HL-60 (cell line): ENCODE measurements around the gene PIK3C2B.

Source experiments
- DNase-seq, 2 experiments: peaks; one replicate each; pipeline ENCODE4 v3.0.0-alpha.2; 2010 to 2020; ENCODE audit warnings: low read depth in 1 of 2, low spot score in 1 of 2
- H3K27ac ChIP-seq: fragments of 250-450 bp; sonication (Bioruptor Pico); replicated peaks from 2 replicates; pipeline ENCODE4 v1.5.1; 2020; ENCODE audit warnings: mild to moderate bottlenecking, moderate library complexity
- H3K27me3 ChIP-seq: fragments of 250-450 bp; sonication (Bioruptor Pico); 2 replicates; pipeline ENCODE4 v1.5.1; 2021; ENCODE audit warnings: mild to moderate bottlenecking, moderate library complexity; ENCODE audit not compliant: insufficient read depth, poor library complexity, severe bottlenecking
- H3K4me3 ChIP-seq: replicated peaks from 2 replicates; pipeline ENCODE4 v1.5.1; 2011; ENCODE audit warnings: mild to moderate bottlenecking, control low read depth, low read length; ENCODE audit not compliant: insufficient read depth
- GABPA ChIP-seq: IDR thresholded peaks from 2 replicates; pipeline ENCODE4 v1.6.1; 2012; ENCODE audit warnings: low read depth
- POLR2AphosphoS5 ChIP-seq: IDR thresholded peaks from 2 replicates; pipeline ENCODE4 v1.6.1; 2012; ENCODE audit warnings: low read depth
- REST ChIP-seq: IDR thresholded peaks from 2 replicates; pipeline ENCODE4 v1.6.1; 2012; ENCODE audit warnings: low read depth; ENCODE audit not compliant: insufficient replicate concordance
- SPI1 ChIP-seq: IDR thresholded peaks from 2 replicates; pipeline ENCODE4 v1.6.1; 2012; ENCODE audit warnings: low read depth, mild to moderate bottlenecking, borderline replicate concordance
- TF ChIP-seq, protein P1 (sequence below): IDR thresholded peaks from one replicate; pipeline ENCODE4 v1.5.1; 2011; ENCODE audit warnings: low read length, control low read depth, inconsistent platforms; ENCODE audit not compliant: insufficient read depth

The PIK3C2B gene

DNA sequence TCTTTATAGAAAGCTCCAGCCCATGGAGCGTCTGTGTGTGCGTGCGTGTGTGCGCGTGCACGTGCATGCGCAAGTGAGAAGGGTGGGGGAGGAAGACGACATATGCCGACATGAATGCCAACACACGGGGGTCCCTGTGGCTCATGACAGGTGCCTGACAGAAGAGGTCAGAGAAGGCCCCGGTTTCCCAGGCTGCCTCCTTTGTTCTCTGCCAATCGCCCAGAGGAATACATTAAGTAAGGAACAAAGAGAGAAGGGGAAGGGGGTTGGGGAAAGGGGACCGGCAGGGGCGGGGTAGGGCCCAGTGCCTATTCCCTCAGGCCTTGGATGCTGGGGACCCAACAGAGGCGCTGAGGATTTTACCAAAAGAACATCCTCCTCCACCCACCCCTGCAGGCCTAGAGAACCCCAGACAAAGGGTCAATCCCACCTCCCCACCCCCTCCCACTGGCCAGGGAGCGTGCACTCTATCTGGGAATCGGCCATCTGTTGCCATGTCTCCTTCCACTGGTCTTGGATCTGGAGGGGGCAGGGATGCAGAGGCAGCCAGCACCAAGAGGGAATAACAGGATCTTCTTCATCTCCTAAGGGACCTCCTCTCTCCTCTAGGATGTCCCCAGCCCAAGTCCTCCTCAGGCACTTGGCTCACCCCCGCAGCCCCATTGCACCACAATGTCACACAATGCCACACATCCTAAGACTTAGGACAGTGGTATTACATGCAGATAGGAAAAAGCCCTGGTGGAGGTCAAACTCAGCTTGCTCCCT, 39.4 kb downstream of the PIK3C2B start:
- Histone ChIP-seq H3K27ac (no peak overlapping the region), H3K27me3 (no peaks in the 10 kb centered on the region), H3K4me3 (no peak overlapping the region)
- no peak for DNase-seq
- TF ChIP-seq POLR2AphosphoS5 (no peak), SPI1 (no peak), GABPA (no peak), REST (no peak)

DNA sequence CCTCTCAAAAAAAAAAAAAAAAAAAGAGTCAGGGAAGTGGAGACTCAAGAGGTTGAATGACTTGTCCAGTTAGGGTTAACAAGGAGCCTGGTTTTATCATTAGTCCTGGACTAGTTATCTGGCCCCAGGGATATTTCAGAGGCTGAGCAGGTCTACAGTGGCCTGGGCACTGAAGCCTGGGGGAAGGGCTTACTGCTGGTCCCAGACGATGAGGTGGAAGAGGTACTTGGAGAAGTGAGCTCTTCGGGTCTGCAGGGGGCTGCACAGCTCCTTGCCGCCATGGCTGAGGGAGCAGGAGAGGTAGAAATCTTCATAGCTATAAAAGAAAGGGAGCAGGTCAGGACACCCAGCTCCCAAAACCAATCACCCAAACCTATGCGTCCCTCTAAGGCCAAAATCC, 40.1 kb downstream of the PIK3C2B start:
- TF ChIP-seq SPI1 (no peak), REST (no peak), POLR2AphosphoS5 (no peak), GABPA (no peak)
- TF ChIP-seq, protein P1, sequence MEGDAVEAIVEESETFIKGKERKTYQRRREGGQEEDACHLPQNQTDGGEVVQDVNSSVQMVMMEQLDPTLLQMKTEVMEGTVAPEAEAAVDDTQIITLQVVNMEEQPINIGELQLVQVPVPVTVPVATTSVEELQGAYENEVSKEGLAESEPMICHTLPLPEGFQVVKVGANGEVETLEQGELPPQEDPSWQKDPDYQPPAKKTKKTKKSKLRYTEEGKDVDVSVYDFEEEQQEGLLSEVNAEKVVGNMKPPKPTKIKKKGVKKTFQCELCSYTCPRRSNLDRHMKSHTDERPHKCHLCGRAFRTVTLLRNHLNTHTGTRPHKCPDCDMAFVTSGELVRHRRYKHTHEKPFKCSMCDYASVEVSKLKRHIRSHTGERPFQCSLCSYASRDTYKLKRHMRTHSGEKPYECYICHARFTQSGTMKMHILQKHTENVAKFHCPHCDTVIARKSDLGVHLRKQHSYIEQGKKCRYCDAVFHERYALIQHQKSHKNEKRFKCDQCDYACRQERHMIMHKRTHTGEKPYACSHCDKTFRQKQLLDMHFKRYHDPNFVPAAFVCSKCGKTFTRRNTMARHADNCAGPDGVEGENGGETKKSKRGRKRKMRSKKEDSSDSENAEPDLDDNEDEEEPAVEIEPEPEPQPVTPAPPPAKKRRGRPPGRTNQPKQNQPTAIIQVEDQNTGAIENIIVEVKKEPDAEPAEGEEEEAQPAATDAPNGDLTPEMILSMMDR, result no peak
- Histone ChIP-seq H3K4me3 (no peak overlapping the region), H3K27me3 (no peaks in the 10 kb centered on the region), H3K27ac (no peak overlapping the region)
- no peak for DNase-seq

DNA sequence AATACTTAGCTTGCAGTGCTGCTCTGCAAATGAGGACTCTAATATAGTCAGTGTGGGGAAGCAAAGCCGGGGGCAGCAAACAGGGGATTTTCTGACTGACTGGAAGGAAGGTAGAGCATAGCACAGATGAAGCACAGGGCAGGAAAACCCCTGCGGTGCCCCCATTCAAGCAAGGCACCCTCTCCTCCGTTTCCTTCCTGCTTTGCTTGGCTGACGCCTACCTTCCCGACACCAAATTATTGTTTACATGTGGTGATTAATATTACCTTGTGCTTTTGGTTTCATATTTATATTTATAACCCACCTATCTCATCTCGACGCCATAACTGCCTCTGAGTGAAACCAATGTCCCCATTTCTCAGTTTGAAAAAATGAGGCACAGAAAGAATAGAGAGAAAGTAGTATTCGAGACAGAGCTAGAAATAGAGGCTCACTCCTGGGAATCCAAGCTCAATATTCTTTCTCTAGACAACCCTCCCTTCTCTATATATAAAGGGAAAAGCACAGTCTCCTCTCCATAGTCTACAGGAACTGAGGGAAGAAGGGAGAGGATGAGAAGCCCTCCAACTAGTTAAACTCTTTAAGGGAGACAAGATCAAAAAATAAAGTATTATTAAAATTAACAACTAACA, 41.3 kb downstream of the PIK3C2B start:
- TF ChIP-seq POLR2AphosphoS5, result no peak
- TF ChIP-seq GABPA, result no peak
- no peak for TF ChIP-seq SPI1
- TF ChIP-seq, protein P1, result no peak
- TF ChIP-seq REST, result no peak
- DNase-seq, result no peak
- Histone ChIP-seq H3K4me3 (no peak overlapping the region), H3K27ac (no peak overlapping the region), H3K27me3 (no peaks in the 10 kb centered on the region)
